A549 (cell line): ENCODE measurements around the gene C1QTNF12. TPM values are rescaled to one million over a fixed set of nuclear protein-coding genes. Genes with fewer than 3 reads are reported as not detected.
A peak's percentile ranks its signal among the peaks of the same experiment; 100 is the strongest.

Experiments
- ATAC-seq, 2 experiments: fragments of 200-7000 bp in 1 of 2; fragments of >200 bp in 1 of 2; cut with Nextera tagmentation in 1 of 2; cut with Tn5 transposase in 1 of 2; 3 replicates each; pipeline versions ENCODE4 v1.8.0 to v1.9.1; 2018 to 2020; ENCODE audit warnings: mild to moderate bottlenecking in 1 of 2, moderate library complexity in 1 of 2
- CTCF ChIA-PET: fragments of 300-600 bp; sonication (Branson Sonifier 250); formaldehyde crosslinking; extraction: SDS; loops from one replicate; lab custom pipeline; 2021; ENCODE audit warnings: antibody characterized with exemption, inconsistent platforms; lab: Yijun Ruan, JAX
- POLR2A ChIA-PET: fragments of 350-600 bp; formaldehyde crosslinking; extraction: SDS; loops from one replicate; lab custom pipeline; 2021; ENCODE audit warnings: antibody characterized with exemption, inconsistent platforms; lab: Yijun Ruan, JAX
- DNase-seq, 2 experiments: peaks; one replicate each; pipeline versions ENCODE4 v3.0.0 to v3.0.0-alpha.2; 2011 to 2016; ENCODE audit warnings: low read depth in 1 of 2, low spot score in 1 of 2
- FAIRE-seq: peaks from 2 replicates; lab custom pipeline; 2011; peaks lifted over from hg19 to GRCh38; lab: Jason Lieb, UNC
- H3K27ac ChIP-seq, 2 experiments: fragments of >200 bp; sonication (Bioruptor Twin); formaldehyde crosslinking; 3 replicates each; pipeline ENCODE4 v1.5.1; 2016 to 2017
- H3K4me1 ChIP-seq: fragments of >200 bp; sonication (Bioruptor Twin); formaldehyde crosslinking; 3 replicates; pipeline ENCODE4 v1.6.1; 2016
- H3K4me2 ChIP-seq: fragments of >200 bp; sonication (Bioruptor Twin); formaldehyde crosslinking; 3 replicates; pipeline ENCODE4 v1.6.1; 2016
- H3K4me3 ChIP-seq: fragments of >200 bp; sonication (Bioruptor Twin); formaldehyde crosslinking; 3 replicates; pipeline ENCODE4 v1.5.1; 2016
- H3K9me3 ChIP-seq: fragments of >200 bp; sonication (Bioruptor Twin); formaldehyde crosslinking; 3 replicates; pipeline ENCODE4 v1.6.1; 2016
- BHLHE40 ChIP-seq: IDR thresholded peaks from 2 replicates; pipeline ENCODE4 v1.6.1; 2012; ENCODE audit warnings: low read depth, low read length, inconsistent platforms
- CEBPB ChIP-seq, 2 experiments: fragments of >200 bp in 1 of 2; sonication (Bioruptor Twin) in 1 of 2; formaldehyde crosslinking in 1 of 2; IDR thresholded peaks; 2 replicates each; pipeline ENCODE4 v1.6.1; 2012 to 2016
- EHF ChIP-seq: fragments of 250-450 bp; sonication (Bioruptor Pico); IDR thresholded peaks from 2 replicates; pipeline ENCODE4 v1.5.0; 2020; ENCODE audit warnings: mild to moderate bottlenecking
- HOXB13 ChIP-seq: fragments of 250-450 bp; sonication (Bioruptor Pico); IDR thresholded peaks from 2 replicates; pipeline ENCODE4 v1.5.0; 2020; ENCODE audit warnings: low read depth, mild to moderate bottlenecking, moderate library complexity
- MAFK ChIP-seq: fragments of 450-650 bp; IDR thresholded peaks from 2 replicates; pipeline ENCODE4 v1.6.1; 2014; ENCODE audit not compliant: partially characterized antibody
- MAX ChIP-seq: IDR thresholded peaks from 2 replicates; pipeline ENCODE4 v1.6.1; 2012
- MAZ ChIP-seq: fragments of 150-350 bp; IDR thresholded peaks from 2 replicates; pipeline ENCODE4 v1.6.1; 2014; ENCODE audit warnings: antibody characterized with exemption, low read depth, low read length, borderline replicate concordance
- PBX3 ChIP-seq: IDR thresholded peaks from 2 replicates; pipeline ENCODE4 v1.6.1; 2012
- POLR2A ChIP-seq: IDR thresholded peaks from 2 replicates; pipeline ENCODE4 v1.6.1; 2012; ENCODE audit warnings: mild to moderate bottlenecking, low read length
- POLR2AphosphoS2 ChIP-seq: conservative IDR thresholded peaks from 2 replicates; pipeline ENCODE4 v1.6.1; 2012; ENCODE audit warnings: low read length, improper control_type of control experiment, inconsistent platforms
- RCOR1 ChIP-seq: fragments of 150-350 bp; IDR thresholded peaks from 2 replicates; pipeline ENCODE4 v1.6.1; 2014; ENCODE audit warnings: antibody characterized with exemption, low read length, low read depth
- REST ChIP-seq: fragments of 200-600 bp; sonication (generic); IDR thresholded peaks from 2 replicates; pipeline ENCODE4 v1.6.1; 2016; ENCODE audit warnings: antibody characterized with exemption, mild to moderate bottlenecking, moderate library complexity
- SMC3 ChIP-seq: fragments of >200 bp; sonication (Bioruptor Twin); formaldehyde crosslinking; IDR thresholded peaks from 3 replicates; pipeline ENCODE4 v1.6.1; 2018; ENCODE audit warnings: inconsistent platforms
- TP53 ChIP-seq: fragments of 250-450 bp; sonication (Bioruptor Pico); IDR thresholded peaks from 2 replicates; pipeline ENCODE4 v1.5.0; 2021; ENCODE audit warnings: mild to moderate bottlenecking, moderate library complexity
- ZC3H11A ChIP-seq: fragments of 450-650 bp; IDR thresholded peaks from 2 replicates; pipeline ENCODE4 v1.6.1; 2014; ENCODE audit warnings: antibody characterized with exemption, mild to moderate bottlenecking
- ZNF302 ChIP-seq: fragments of 250-450 bp; sonication (Bioruptor Pico); IDR thresholded peaks from 2 replicates; pipeline ENCODE4 v1.9.0; 2021; ENCODE audit warnings: inconsistent platforms, mild to moderate bottlenecking, moderate library complexity
- ZSCAN20 ChIP-seq: fragments of 250-450 bp; sonication (Bioruptor Pico); IDR thresholded peaks from 2 replicates; pipeline ENCODE4 v1.8.0; 2022; ENCODE audit warnings: mild to moderate bottlenecking, moderate library complexity
- WGBS: methylation state at CpG from one replicate; pipeline ENCODE4 v1.1.6; 2017; ENCODE audit errors: missing lambda C conversion rate; 5-methylcytosine and 5-hydroxymethylcytosine counted together
- polyA plus RNA-seq, 4 experiments: library from polyadenylated mRNA; depleted of rRNA in 3 of 4; stranded (reverse); fragments of >200 nt; fragmentation: RNase III in 1 of 4; extraction: RNeasy Plus Mini Kit Qiagen cat#74134 plus additional on column Dnase treatment in 1 of 4; gene quantifications; 2 replicates in 3 of 4; 3 replicates in 1 of 4; pipeline ENCODE4 v1.2.3, GENCODE V29; 2011 to 2017

Gene C1QTNF12
- polyA plus RNA-seq, 2 of the 4 experiments (the other 2 are of a cell fraction), result 0.47 to 0.83 TPM

- peak overlapping the region; percentile 50 to 85; a peak in 5 of 6 replicates for H3K27ac ChIP-seq
- FAIRE-seq (no peak), DNase-seq (peak; percentile 35 to 36), ATAC-seq (peak; percentile 51 to 66; a peak in 4 of 6 replicates)
- POLR2A ChIA-PET, result interaction anchor here (0.6 kb wide), 1 partner anchor 84 kb away, joined by 4 read pairs; no protein-coding TSS in a partner anchor
- no peak for TF ChIP-seq CEBPB (IDR thresholded peaks at IDR 0.05)
- no peak for TF ChIP-seq ZC3H11A
- TF ChIP-seq REST, result no peak
- TF ChIP-seq BHLHE40, result no peak
- TF ChIP-seq SMC3, result no peak
- TF ChIP-seq MAFK, result no peak
- no peak for TF ChIP-seq ZSCAN20 (CRISPR knock-in tag)
- no peak for TF ChIP-seq MAX
- no peak for TF ChIP-seq ZNF302
- H3K4me3 ChIP-seq, result peak overlapping the region; percentile 50
- H3K9me3 ChIP-seq, result no peaks in the 10 kb centered on the region
- CTCF ChIA-PET, result interaction anchor here (1.2 kb wide), 1 partner anchor 79 kb away, joined by 9 read pairs; no protein-coding TSS in a partner anchor
- no peaks in the 10 kb centered on the region; the same call in 2 of the 3 replicates for H3K4me1 ChIP-seq
- peak overlapping the region; percentile 95 for H3K4me2 ChIP-seq
- 63% methylated on average over 10 of the region's 109 CpGs for WGBS
Observed at GRCh38 chr1:1200876-1201810, 45.4 kb downstream of the C1QTNF12 start.

GRCh38 chr1:1199961-1200875 lies 46.3 kb downstream of the C1QTNF12 start:
- TF ChIP-seq HOXB13 (CRISPR knock-in tag) (no peak), ZC3H11A (no peak), POLR2A (no peak), CEBPB (IDR thresholded peaks at IDR 0.05) (no peak), MAZ (no peak), POLR2AphosphoS2 (no peak), EHF (CRISPR knock-in tag) (no peak), TP53 (CRISPR knock-in tag) (no peak), RCOR1 (no peak), REST (no peak), ZSCAN20 (CRISPR knock-in tag) (no peak), PBX3 (no peak)
- TF ChIP-seq, all 56 proteins: peak for 0
- CTCF ChIA-PET, result interaction anchor here (1.1 to 1.2 kb wide), 2 partner anchors 10 to 78 kb away, joined by 3 to 9 read pairs; no protein-coding TSS in a partner anchor
- POLR2A ChIA-PET, result interaction anchor here (0.6 kb wide), 1 partner anchor 85 kb away, joined by 4 read pairs; no protein-coding TSS in a partner anchor
- Histone ChIP-seq H3K9me3 (no peaks in the 10 kb centered on the region), H3K27ac (no peak overlapping the region), H3K4me1 (no peaks in the 10 kb centered on the region; the same call in 2 of the 3 replicates), H3K4me2 (no peak overlapping the region), H3K4me3 (no peak overlapping the region)
- 76% methylated on average over 7 of the region's 31 CpGs for WGBS
- ATAC-seq (no peak), DNase-seq (no peak), FAIRE-seq (no peak)
